Panc1 (cell line): ENCODE results near the gene PISD. TPM values are rescaled to one million over a fixed set of nuclear protein-coding genes. Genes with fewer than 3 reads are reported as not detected.
"Not testable (repeated sequence)": the region's sequence is repeated elsewhere in the genome, so short reads cannot be mapped to it uniquely, and the experiment has no call there.

Source experiments
- ATAC-seq: fragments of 200-7000 bp; cut with Tn5 transposase; 2 replicates; pipeline ENCODE4 v1.9.1; 2020; ENCODE audit warnings: mild to moderate bottlenecking, moderate library complexity
- BruUV-seq: library from RNA; stranded (reverse); fragments of 400-500 nt; replicated peaks from 2 replicates; lab custom pipeline; 2021; lab: Mats Ljungman, UMichigan
- CTCF ChIA-PET: fragments of 300-600 bp; sonication (Branson Sonifier 250); formaldehyde crosslinking; loops from one replicate; lab custom pipeline; 2022; ENCODE audit warnings: antibody characterized with exemption; lab: Charles Lee
- POLR2A ChIA-PET: fragments of 300-600 bp; sonication (Branson Sonifier 250); formaldehyde crosslinking; loops from one replicate; lab custom pipeline; 2022; ENCODE audit warnings: antibody characterized with exemption; lab: Charles Lee
- DNase-seq: peaks from one replicate; pipeline ENCODE4 v3.0.0-alpha.2; 2010; ENCODE audit warnings: low read depth, low spot score
- H3K27ac ChIP-seq: 2 replicates; pipeline ENCODE4 v1.5.1; 2011; ENCODE audit warnings: mild to moderate bottlenecking, low read length, inconsistent platforms
- H3K27me3 ChIP-seq: fragments of 200-500 bp; sonication (Bioruptor generic); 2 replicates; pipeline ENCODE4 v1.6.0; 2014; ENCODE audit warnings: low read length, inconsistent platforms; ENCODE audit not compliant: control insufficient read depth, insufficient read depth
- H3K36me3 ChIP-seq: fragments of 200-500 bp; sonication (Bioruptor generic); 2 replicates; pipeline ENCODE4 v1.5.1; 2014; ENCODE audit warnings: inconsistent platforms, mild to moderate bottlenecking, low read length, moderate library complexity; ENCODE audit not compliant: control insufficient read depth, insufficient read depth
- H3K4me1 ChIP-seq: 2 replicates; pipeline ENCODE4 v1.5.1; 2011; ENCODE audit warnings: inconsistent platforms, mild to moderate bottlenecking, low read length, moderate library complexity; ENCODE audit not compliant: control insufficient read depth, insufficient read depth
- H3K4me3 ChIP-seq, 2 experiments: 2 replicates each; pipeline ENCODE4 v1.5.1; 2011 to 2012; ENCODE audit warnings: low read depth in 2 of 2, low read length in 2 of 2, mild to moderate bottlenecking in 2 of 2, inconsistent platforms in 1 of 2, moderate library complexity in 1 of 2
- H3K9me3 ChIP-seq: fragments of 200-500 bp; sonication (Bioruptor generic); 2 replicates; pipeline ENCODE4 v1.5.1; 2014; ENCODE audit warnings: low read depth, mild to moderate bottlenecking, inconsistent platforms, low read length, moderate library complexity; ENCODE audit not compliant: control insufficient read depth, insufficient read depth
- POLR2AphosphoS5 ChIP-seq: IDR thresholded peaks from 2 replicates; pipeline ENCODE4 v1.6.1; 2012; ENCODE audit warnings: mild to moderate bottlenecking, low read depth, low read length, moderate library complexity
- SIN3A ChIP-seq: IDR thresholded peaks from 2 replicates; pipeline ENCODE4 v1.6.1; 2012; ENCODE audit warnings: low read depth, mild to moderate bottlenecking, low read length, moderate library complexity, borderline replicate concordance; ENCODE audit not compliant: insufficient read depth
- TCF7L2 ChIP-seq: IDR thresholded peaks from 2 replicates; pipeline ENCODE4 v1.6.1; 2011; ENCODE audit warnings: mild to moderate bottlenecking, low read depth, low read length, inconsistent platforms
- in situ Hi-C: cut with HindIII; loops from 2 replicates; pipeline ENCODE4 v1.10.0; 2016; ENCODE audit warnings: low sequenced_read_pairs, low pct_unique_long_range_greater_than_20kb
- intact Hi-C: fragments of 100-400 bp; cut with micrococcal nuclease; formaldehyde crosslinking; loops from one replicate; pipeline ENCODE4 v1.10.0; 2022; ENCODE audit not compliant: unreplicated experiment
- total RNA-seq: library from RNA; stranded (reverse); gene quantifications from one replicate; pipeline ENCODE4 v1.2.1, GENCODE V29; 2021; ENCODE audit not compliant: unreplicated experiment
- TF ChIP-seq, protein P1 (sequence below), 2 experiments: IDR thresholded peaks; 2 replicates each; pipeline ENCODE4 v1.6.1; 2011 to 2012; ENCODE audit warnings: low read depth in 2 of 2, control low read depth in 1 of 2, low read length in 1 of 2, mild to moderate bottlenecking in 1 of 2, moderate library complexity in 1 of 2; ENCODE audit not compliant: insufficient read depth in 1 of 2
- TF ChIP-seq, protein P2 (sequence below): fragments of 450-650 bp; IDR thresholded peaks from 2 replicates; pipeline ENCODE4 v1.5.1; 2017; ENCODE audit warnings: mild to moderate bottlenecking

PISD gene
- total RNA-seq, 1 experiment from 2014 or later: 33.8 TPM

DNA sequence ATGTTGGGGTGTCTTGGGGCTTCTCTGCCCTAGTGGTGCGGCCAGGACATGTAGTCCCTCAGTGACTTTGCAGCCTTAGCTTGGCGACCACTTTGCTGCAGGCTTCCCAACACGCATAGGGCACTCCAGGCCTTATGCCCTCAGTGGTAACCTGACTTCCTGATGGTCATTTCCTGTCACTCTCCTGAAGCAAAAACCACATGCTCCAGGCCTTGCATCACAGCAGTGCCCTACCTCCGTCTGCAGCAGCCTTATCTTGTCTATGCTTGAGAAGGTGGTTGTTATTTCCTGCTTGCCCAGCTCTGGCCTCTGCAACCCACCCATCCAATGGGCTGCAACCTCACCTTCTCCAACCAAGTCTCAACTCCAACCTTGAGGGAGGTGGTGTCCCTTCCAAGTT, 33.4 kb upstream of the PISD start:
- ChIA-PET CTCF (interaction anchor here (0.6 kb wide), 1 partner anchor 371 kb away, joined by 3 read pairs; no protein-coding TSS in a partner anchor), POLR2A (no interaction called here)
- H3K4me1 ChIP-seq: no peaks in the 10 kb centered on the region
- in situ Hi-C loops (no loop called here), intact Hi-C loops (no loop called here)
- H3K27ac ChIP-seq: no peak overlapping the region
- TF ChIP-seq TCF7L2 (no peak), POLR2AphosphoS5 (no peak), SIN3A (no peak)
- TF ChIP-seq, protein P1, sequence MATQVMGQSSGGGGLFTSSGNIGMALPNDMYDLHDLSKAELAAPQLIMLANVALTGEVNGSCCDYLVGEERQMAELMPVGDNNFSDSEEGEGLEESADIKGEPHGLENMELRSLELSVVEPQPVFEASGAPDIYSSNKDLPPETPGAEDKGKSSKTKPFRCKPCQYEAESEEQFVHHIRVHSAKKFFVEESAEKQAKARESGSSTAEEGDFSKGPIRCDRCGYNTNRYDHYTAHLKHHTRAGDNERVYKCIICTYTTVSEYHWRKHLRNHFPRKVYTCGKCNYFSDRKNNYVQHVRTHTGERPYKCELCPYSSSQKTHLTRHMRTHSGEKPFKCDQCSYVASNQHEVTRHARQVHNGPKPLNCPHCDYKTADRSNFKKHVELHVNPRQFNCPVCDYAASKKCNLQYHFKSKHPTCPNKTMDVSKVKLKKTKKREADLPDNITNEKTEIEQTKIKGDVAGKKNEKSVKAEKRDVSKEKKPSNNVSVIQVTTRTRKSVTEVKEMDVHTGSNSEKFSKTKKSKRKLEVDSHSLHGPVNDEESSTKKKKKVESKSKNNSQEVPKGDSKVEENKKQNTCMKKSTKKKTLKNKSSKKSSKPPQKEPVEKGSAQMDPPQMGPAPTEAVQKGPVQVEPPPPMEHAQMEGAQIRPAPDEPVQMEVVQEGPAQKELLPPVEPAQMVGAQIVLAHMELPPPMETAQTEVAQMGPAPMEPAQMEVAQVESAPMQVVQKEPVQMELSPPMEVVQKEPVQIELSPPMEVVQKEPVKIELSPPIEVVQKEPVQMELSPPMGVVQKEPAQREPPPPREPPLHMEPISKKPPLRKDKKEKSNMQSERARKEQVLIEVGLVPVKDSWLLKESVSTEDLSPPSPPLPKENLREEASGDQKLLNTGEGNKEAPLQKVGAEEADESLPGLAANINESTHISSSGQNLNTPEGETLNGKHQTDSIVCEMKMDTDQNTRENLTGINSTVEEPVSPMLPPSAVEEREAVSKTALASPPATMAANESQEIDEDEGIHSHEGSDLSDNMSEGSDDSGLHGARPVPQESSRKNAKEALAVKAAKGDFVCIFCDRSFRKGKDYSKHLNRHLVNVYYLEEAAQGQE (IDR thresholded peaks at IDR 0.05; ENCODE audit: insufficient read depth in 1 of 2, low read depth in 2 of 2, low read length in 1 of 2): no peak
- TF ChIP-seq, protein P2, sequence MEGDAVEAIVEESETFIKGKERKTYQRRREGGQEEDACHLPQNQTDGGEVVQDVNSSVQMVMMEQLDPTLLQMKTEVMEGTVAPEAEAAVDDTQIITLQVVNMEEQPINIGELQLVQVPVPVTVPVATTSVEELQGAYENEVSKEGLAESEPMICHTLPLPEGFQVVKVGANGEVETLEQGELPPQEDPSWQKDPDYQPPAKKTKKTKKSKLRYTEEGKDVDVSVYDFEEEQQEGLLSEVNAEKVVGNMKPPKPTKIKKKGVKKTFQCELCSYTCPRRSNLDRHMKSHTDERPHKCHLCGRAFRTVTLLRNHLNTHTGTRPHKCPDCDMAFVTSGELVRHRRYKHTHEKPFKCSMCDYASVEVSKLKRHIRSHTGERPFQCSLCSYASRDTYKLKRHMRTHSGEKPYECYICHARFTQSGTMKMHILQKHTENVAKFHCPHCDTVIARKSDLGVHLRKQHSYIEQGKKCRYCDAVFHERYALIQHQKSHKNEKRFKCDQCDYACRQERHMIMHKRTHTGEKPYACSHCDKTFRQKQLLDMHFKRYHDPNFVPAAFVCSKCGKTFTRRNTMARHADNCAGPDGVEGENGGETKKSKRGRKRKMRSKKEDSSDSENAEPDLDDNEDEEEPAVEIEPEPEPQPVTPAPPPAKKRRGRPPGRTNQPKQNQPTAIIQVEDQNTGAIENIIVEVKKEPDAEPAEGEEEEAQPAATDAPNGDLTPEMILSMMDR: no peak
- H3K4me3 ChIP-seq: no peak overlapping the region
- H3K36me3 ChIP-seq: peaks cover 3% of the 10 kb centered on the region; the same call in 1 of the 2 replicates
- no peaks in the 10 kb centered on the region for H3K27me3 ChIP-seq
- no TSS peak for BruUV-seq
- DNase-seq (no peak), ATAC-seq (no peak)
- H3K9me3 ChIP-seq: no peaks in the 10 kb centered on the region

DNA sequence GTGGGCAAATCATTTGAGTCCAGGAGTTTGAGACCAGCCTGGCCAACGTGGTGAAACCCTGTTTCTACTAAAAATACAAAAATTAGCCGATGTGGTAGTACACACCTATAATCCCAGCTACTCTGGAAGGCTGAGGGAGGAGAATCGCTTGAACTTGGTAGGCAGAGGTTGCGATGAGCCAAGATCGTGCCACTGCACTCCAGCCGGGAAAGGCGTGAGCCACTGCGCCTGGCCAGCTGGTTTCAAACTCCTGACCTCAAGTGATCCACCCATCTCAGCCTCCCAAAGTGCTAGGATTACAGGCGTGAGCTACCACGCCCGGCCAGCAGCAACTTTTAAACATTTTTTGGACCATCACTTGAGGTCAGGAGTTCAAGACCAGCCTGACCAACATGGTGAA, 32.0 kb upstream of the PISD start:
- BruUV-seq, H3K9me3 ChIP-seq, H3K4me1 ChIP-seq, H3K27me3 ChIP-seq, POLR2A ChIA-PET, H3K36me3 ChIP-seq, DNase-seq, H3K27ac ChIP-seq, in situ Hi-C loops, intact Hi-C loops, CTCF ChIA-PET, ATAC-seq, H3K4me3 ChIP-seq: not testable (repeated sequence)

DNA sequence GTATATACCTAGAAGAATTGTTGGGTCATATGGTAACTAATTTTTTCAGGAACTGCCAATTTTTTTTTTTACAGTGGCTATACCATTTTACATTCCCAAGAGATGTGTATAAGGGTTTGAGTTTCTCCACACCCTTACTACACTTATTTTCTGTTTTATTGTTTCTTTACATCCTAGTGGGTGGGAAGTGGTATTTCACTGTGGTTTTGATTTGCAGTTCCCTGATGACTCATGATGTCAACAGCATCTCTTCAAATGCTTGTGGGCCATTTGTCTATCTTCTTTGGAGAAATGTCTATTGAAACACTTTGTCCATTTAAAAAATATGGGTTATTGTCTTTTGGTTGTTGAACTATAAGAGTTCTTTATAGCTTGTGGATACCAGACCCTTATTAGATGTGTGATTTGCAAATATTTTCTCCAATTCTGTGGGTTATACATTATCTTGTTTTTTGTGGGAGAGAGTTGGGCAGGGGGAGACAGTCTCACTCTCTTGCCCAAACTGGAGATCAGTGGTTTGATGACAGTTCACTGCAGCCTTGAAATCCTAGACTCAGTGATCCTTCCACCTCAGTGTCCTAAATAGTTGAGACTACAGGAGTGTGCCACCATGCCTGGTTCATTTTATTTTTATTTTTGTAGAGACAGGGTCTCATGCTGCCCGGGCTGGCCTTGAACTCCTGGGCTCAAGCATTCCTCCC, 30.3 kb upstream of the PISD start:
- no peaks in the 10 kb centered on the region for H3K4me1 ChIP-seq
- H3K27me3 ChIP-seq: no peaks in the 10 kb centered on the region
- ChIA-PET POLR2A (no interaction called here), CTCF (no interaction called here)
- in situ Hi-C loops (no loop called here), intact Hi-C loops (no loop called here)
- no peak for TF ChIP-seq SIN3A
- TF ChIP-seq TCF7L2: no peak
- H3K4me3 ChIP-seq: no peak overlapping the region
- DNase-seq: no peak
- H3K27ac ChIP-seq: no peak overlapping the region
- H3K9me3 ChIP-seq: no peaks in the 10 kb centered on the region
- no peaks in the 10 kb centered on the region for H3K36me3 ChIP-seq
- no peak for ATAC-seq
- no TSS peak for BruUV-seq
